ENCODE measurements around the gene LCE3B. TPM values are rescaled to one million over a fixed set of nuclear protein-coding genes. Genes with fewer than 3 reads are reported as not detected.

LCE3B gene, protein sequence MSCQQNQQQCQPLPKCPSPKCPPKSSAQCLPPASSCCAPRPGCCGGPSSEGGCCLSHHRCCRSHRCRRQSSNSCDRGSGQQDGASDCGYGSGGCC
- not detected for total RNA-seq

GRCh38 chr1:152613511-152613910 lies at the start of gene LCE3B:
LCE3B (plus strand) TSS chr1:152613811; CDS start chr1:152613811, 0 bp downstream.

DNA sequence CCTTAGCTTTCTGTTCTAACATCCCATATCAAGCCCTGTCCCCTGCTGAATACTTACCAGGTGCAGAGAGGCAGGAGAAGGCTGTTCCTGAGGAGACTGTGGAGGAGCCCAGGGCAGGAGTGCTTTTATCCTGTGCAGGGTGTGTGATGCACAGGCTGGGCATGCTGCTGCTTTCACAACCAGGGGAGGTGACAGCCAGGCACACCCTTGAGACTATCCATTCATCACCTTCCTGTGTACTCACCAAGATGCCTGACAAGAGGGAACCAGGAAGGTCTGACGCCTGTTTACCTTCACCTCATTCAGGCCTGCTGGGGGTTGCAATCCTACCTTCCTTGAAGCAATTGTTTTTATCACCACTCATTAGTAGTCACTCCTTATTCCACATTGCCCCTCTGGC lies 46.9 kb upstream of the LCE3B start, which contains the start of gene LCE3E:
Gene LCE3E, minus strand, starts transcription at position 100 of the 400 bp plus-strand sequence. CDS start 572 bp downstream, outside the sequence.

GRCh38 chr1:152580433-152580832 lies 33.2 kb upstream of the LCE3B start, which contains the start of gene LCE3D:
LCE3D (minus strand) TSS chr1:152580516; CDS start chr1:152579936, 580 bp downstream.

DNA sequence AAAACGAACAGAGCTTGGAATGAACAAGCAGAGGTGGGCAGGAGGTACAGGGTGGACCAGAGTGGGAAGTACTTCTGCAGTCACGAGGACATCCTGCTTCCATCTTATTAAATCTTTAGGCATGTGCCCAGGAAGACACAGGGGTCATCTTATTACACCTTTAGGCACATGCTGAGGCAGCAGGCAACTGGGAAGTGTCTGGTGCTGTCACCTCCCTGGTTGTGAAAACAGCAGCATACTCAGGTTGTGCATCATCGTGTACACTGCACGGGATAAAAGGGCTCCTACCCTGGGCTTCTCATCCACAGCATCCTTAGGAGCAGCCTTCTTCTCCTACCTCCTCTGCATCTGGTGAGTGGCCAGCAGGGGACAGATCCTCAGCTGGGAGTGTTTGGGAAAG lies 13.7 kb upstream of the LCE3B start, which contains the start of gene LCE3C:
Gene LCE3C, plus strand, starts transcription at position 301 of the 400 bp plus-strand sequence. CDS start 498 bp downstream, outside the sequence.

DNA sequence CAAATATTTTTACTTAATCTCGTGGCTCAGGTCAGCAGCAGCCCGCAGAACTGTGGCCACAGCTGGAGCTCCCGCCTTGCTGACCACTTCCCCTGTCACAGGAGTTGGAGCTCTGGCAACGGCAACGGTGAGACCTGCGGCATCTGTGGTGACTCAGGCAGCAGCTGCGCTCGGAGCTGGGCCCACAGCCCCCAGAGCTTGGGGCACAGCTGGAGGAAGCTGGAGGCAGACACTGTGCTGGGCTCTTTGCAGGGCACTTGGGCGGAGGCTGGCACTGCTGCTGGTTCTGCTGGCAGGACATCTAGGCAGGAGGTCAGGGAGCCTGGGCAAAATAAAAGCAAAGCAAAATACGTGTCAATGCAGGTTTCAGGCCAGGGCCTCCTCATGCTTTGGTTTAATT lies 9.2 kb downstream of the LCE3B start, which contains the start of gene LCE3A:
Gene LCE3A, minus strand, starts transcription at position 301 of the 400 bp plus-strand sequence. Its CDS starts 0 bp downstream, at position 301.

GRCh38 chr1:152663098-152663497 lies 49.5 kb downstream of the LCE3B start, which contains the start of gene LCE2D:
LCE2D (plus strand) TSS chr1:152663380; CDS start chr1:152664106, 726 bp downstream.

Other genes starting within 250 kb of the LCE3B start
- not detected for gene CRNN, start 199.5 kb upstream of the LCE3B start, total RNA-seq
- gene LCE5A, start 103.0 kb upstream of the LCE3B start, total RNA-seq: not detected
- not detected for gene CRCT1, start 99.3 kb upstream of the LCE3B start, total RNA-seq
- not detected for gene LCE3E, start 47.0 kb upstream of the LCE3B start, total RNA-seq
- gene LCE3D, start 33.3 kb upstream of the LCE3B start, total RNA-seq: not detected
- gene LCE3C, start 13.6 kb upstream of the LCE3B start, total RNA-seq: not detected
- not detected for gene LCE3A, start 9.3 kb downstream of the LCE3B start, total RNA-seq
- gene LCE2D, start 49.6 kb downstream of the LCE3B start, total RNA-seq: not detected
- not detected for gene LCE2C, start 61.5 kb downstream of the LCE3B start, total RNA-seq
- not detected for gene LCE2B, start 72.3 kb downstream of the LCE3B start, total RNA-seq
- gene LCE2A, start 84.5 kb downstream of the LCE3B start, total RNA-seq: not detected
- gene LCE4A, start 94.3 kb downstream of the LCE3B start, total RNA-seq: not detected
- gene KPRP, start 144.2 kb downstream of the LCE3B start, total RNA-seq: not detected
- not detected for gene LCE1F, start 161.3 kb downstream of the LCE3B start, total RNA-seq
- gene LCE1E, start 172.4 kb downstream of the LCE3B start, total RNA-seq: not detected
- not detected for gene LCE1D, start 182.9 kb downstream of the LCE3B start, total RNA-seq
- not detected for gene LCE1C, start 192.8 kb downstream of the LCE3B start, total RNA-seq
- gene LCE1B, start 198.2 kb downstream of the LCE3B start, total RNA-seq: not detected
- gene LCE1A, start 213.7 kb downstream of the LCE3B start, total RNA-seq: not detected
- gene LCE6A, start 229.0 kb downstream of the LCE3B start, total RNA-seq: not detected
- gene LCE7A, start 246.2 kb downstream of the LCE3B start, total RNA-seq: not detected

Data from activated naive CD4-positive, alpha-beta T cell treated with anti-CD3 and anti-CD28 coated beads, Interleukin-2, amount 10 ng/mL, durations not matched to agents 5 hours and 36 hours (primary cell).